Endometrium (tissue), 2 donors: ENCODE measurements around the gene ENTPD1.
"Not testable (repeated sequence)": the region's sequence is repeated elsewhere in the genome, so short reads cannot be mapped to it uniquely, and the experiment has no call there.

Experiments
- FAIRE-seq: peaks from 2 replicates; lab custom pipeline; 2012; peaks lifted over from hg19 to GRCh38; lab: Jason Lieb, UNC
- donor health status: control.
- donor health status: control.

Gene ENTPD1

GRCh38 chr10:95759233-95759826, 3.4 kb downstream of the ENTPD1 start:
- FAIRE-seq, result no peak

- no peak for FAIRE-seq
Observed at GRCh38 chr10:95761939-95762492, 6.1 kb downstream of the ENTPD1 start.

- no peak for FAIRE-seq
Observed at GRCh38 chr10:95767884-95768556, 12.1 kb downstream of the ENTPD1 start.

DNA sequence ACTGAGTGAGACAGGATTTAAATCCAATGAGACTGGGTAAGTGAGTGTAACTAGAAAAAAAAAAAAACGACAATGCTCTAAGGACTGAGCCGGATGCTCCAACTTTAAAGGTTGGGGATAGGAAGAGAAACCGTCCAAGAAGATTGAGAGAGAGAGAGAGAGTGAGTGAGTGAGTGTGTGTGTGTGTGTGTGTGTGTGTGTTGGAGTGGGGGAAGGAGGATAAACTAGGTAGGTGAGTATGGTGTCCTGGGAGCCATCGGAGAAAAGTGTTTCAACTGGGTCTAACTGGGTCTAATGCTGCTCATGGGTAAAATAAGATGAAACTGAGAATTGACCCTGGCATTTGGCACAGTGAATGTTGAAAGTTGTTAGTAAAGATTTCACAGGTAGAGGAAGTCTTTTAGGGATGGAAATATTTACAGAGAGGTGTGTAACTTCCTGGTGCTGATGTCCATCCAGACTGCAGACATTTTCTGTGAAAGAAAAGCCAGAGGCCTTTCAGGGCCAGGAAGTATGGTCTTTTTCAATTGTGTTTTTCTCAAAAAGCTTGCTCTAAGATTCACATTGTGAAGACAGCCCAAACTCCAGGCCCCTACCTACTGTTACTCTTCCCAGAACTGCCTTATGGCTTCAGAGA, 14.2 kb downstream of the ENTPD1 start:
- FAIRE-seq, result no peak

DNA sequence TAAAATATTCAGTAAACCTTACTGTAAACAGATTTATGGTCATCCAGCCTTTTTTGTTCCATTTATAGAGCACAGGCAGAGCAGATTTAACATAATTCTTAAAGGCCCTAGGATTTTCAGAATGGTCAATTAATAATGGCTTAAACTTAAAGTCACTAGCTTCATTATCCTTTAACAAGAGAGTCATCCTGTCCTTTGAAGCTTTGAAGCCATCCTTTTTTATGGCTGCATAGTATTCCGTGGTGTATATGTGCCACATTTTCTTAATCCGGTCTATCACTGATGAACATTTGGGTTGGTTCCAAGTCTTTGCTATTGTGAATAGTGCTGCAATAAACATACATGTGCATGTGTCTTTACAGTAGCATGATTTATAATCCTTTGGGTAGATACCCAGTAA, 17.5 kb downstream of the ENTPD1 start:
- not testable (repeated sequence) for FAIRE-seq

- not testable (repeated sequence) for FAIRE-seq
Observed at GRCh38 chr10:95777638-95778037, 21.7 kb downstream of the ENTPD1 start.

- FAIRE-seq, result no peak
Observed at GRCh38 chr10:95782318-95782717, 26.4 kb downstream of the ENTPD1 start.

DNA sequence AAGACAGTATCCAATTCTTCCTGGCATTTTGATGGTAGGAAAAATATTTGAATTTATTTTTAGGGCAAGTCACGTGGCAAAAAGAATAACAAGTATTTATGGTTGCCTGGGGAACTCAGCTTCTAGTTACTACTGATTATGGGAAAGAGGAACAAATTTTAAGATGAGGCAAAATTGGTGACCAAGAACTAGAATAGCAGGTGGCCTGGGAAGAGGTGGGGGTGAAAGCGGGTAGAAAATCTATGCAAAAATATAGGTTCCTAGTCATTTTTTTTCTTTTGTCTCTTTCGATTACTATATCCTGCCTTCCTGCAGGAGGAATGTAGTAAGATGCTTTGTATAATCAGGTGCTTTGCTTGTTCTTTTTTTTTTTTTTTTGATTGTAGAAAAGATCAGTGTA, 27.8 kb downstream of the ENTPD1 start:
- no peak for FAIRE-seq

DNA sequence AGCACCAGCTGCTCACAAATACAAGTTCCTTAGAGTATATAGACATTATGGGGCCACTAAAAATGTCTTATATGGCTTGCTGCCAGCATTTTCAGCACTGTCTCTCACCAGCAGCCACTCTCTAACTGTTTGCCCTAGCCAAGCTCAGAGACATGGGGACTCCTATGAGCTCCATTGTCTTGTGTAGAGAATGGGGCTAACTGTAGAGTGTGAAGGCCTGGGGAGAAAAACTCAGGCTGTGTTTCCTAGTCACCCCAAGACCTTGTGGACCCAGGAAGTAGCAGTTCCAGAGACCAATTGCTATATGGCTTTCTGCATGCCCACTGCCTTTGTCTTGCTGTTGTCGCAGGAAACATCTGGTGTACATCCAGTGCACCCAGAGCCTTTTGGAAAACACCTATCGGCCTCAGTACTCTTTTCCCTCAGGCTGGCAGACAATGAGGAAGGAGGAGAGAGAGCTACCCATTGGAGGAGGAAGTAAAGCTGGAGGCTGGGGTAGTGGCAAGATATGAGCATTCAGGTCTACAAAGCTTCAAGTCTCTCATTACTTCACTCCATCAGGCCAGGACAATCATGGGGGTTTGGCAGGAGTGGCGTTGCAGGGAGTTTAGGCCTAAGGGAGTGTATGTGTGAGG, 28.4 kb downstream of the ENTPD1 start:
- FAIRE-seq, result no peak

GRCh38 chr10:95785317-95785716, 29.4 kb downstream of the ENTPD1 start:
- no peak for FAIRE-seq

DNA sequence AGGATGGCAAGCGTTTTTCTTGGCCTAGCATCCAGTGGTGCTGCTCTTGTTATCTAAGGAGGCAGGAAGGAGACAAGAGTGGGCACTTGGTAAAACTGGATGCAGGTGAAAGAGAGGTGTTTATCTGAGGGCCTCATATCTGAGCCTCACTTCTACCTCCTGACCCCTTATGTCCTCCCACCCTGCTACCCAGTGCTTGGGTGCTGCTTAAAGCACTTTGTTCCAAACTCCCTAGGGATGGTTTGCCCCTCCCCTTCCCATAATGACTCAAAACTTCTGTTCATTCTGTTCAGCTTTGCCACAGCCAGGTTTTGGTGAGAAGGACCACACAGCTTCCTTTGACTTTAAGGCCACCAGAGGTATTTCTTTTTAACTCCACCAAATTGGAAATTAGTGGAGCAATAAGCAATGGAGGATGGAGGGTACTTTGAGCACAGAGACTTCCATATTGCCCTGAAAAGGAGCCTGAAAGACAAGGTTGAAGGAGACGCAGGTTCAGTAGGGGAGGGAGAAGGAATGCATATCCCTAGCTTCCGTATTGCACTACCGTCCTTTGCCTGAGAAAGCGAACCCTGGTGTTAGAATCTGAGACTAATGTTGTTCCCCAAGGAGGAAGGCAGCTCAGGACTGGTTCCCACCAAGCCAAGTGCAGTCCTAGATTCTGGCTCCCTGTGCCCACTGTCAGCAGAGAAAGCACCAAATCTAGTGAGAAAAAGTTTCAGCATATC, 30.1 kb downstream of the ENTPD1 start:
- no peak for FAIRE-seq

DNA sequence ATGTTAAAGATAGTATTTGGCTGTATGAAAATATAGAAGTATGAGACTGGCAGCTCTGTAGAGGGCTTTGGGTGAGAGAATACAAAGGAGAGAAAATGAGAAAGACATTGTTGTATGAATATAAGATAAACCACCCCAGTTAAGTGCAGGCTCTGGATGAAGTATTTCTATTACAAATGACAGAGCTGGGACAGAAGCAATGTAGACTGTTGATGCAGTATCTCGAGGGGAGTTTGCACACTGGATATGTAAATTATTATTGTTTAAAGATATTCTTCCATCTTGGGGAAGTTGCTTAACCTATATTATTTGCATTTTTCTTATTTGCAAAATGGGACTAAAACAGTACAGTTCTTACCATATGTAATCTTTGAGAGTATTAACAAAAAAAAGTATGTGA, 31.5 kb downstream of the ENTPD1 start:
- no peak for FAIRE-seq

GRCh38 chr10:95788830-95789229, 32.9 kb downstream of the ENTPD1 start:
- no peak for FAIRE-seq

GRCh38 chr10:95789902-95790301, 33.9 kb downstream of the ENTPD1 start:
- no peak for FAIRE-seq

DNA sequence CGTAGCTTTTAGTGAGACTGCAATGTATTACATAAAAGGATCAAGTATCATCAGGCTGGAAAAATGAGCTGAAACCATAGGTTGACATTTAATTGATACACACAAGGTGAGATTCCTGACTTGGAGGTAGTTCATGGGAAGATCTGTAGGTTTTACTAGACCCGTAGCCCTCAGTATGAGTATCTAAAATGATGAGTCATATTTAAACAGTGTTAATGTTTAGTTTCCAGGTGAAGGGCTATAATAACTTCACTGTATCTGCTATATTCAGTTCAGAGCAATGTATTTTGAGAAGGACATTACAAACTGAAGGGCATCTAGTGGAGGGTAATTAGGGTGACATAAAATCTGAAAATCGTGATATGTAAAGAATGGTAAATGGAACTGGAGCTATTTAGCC, 35.0 kb downstream of the ENTPD1 start:
- no peak for FAIRE-seq

DNA sequence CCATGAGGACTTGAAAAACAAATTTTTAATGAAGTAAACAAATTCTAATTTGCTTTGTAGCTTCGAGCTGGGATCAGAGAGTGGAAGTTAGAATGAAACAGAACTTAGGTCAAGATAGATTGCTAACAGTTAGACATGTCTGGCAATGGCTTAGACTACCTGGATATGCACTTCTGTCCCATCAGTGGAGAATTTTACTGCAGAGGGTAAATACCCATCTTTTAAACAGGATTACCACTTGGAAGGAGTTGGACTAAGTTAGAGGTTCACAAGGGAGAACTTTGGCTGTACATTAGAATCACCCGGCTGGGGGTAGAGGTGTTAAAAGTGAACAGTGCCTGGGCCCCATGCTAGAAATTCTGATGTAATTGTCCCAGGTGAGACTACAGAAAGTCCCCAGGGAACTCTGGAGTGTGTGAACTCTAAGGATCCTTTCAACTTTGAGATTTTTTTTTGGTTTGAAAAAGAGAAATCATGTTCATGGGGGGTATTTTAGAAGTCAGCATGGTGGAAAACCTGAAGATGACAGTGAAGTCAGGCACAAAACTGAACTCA, 35.5 kb downstream of the ENTPD1 start:
- FAIRE-seq, result no peak

DNA sequence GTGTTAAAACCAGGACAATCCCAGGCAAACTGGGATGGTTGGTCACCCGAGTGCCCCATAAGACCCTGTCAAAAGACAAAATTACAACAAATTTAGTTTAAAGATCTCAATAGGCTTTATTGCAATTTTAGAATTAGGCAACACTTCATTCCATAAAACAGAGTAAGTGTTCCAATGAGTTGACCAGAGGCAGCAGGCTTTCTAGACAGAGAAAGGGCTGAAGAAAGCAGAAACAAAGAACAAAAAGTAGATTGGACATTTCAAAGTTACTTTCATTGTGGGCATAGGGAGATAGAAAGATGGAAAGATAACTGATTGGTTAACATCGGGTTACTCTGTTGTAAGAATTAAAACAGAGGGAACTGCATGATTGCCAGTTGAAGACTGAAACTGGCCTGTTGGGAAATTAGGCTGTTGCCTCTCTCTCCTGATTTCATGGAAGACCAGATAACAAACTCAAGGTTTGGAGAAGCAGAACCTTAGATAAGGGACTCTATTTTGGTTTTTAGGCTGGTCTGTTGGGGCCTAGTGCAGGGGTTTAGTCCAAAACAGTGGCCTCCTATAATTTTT, 36.3 kb downstream of the ENTPD1 start:
- no peak for FAIRE-seq

DNA sequence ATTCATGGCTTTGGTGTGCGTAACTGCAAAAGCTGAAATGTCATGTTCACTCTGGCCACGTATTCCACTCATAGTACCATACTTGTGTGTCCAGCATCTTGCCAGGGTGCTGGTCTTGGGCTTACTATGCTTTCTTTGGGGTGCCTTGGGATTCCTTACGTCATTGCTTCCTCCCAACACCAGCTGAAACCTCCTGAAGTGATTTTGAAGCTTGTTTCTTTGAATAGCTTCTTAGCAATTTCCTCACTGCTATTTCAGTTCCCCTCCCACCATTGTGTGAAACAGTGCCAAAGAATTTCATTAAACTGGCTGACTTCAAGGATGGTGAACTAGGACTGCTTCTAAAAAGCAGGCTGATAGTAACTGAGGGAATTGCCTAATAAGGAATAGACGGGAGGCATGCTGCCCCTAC, 36.9 kb downstream of the ENTPD1 start:
- no peak for FAIRE-seq

- no peak for FAIRE-seq
Observed at GRCh38 chr10:95793401-95794045, 37.6 kb downstream of the ENTPD1 start.

GRCh38 chr10:95794195-95794594, 38.2 kb downstream of the ENTPD1 start:
- FAIRE-seq, result no peak

DNA sequence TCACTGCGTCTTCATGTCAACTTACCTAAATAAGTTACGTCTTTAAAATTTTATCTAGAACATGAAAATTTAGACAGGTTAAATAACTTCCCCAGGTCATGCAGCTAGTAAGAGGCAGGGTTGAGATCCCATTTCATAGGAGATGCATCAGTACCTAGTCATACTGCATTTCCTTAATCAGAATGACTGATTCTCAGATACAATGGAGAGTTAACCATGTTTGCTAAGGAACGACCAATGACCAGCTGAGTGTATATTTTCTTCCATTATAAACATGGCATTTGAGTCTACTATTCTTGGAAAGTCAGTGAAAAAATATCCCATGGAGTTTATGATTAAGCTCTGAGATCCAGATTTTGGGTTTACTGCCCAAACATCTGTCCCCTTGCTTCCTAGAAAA, 39.6 kb downstream of the ENTPD1 start:
- FAIRE-seq, result no peak
